Ovary (tissue), 9 donors: ENCODE measurements around the gene MUC5AC. TPM values are rescaled to one million over a fixed set of nuclear protein-coding genes. Genes with fewer than 3 reads are reported as not detected.
"Not testable (repeated sequence)": the region's sequence is repeated elsewhere in the genome, so short reads cannot be mapped to it uniquely, and the experiment has no call there.

Experiments
- DNase-seq, 5 donors: peaks; one replicate each; pipeline ENCODE4 v3.0.0-alpha.2; 2019 to 2020
- H3K27ac ChIP-seq, 2 donors: fragments of 200-600 bp; one replicate each; pipeline versions ENCODE4 v1.5.1 to v1.8.0; 2019 to 2022
- H3K27me3 ChIP-seq: fragments of 200-600 bp; one replicate; pipeline ENCODE4 v1.8.0; 2022
- H3K36me3 ChIP-seq: fragments of 200-600 bp; sonication (generic); one replicate; pipeline ENCODE4 v1.5.1; 2019
- H3K4me1 ChIP-seq: one replicate; pipeline ENCODE4 v1.8.1; 2013; ENCODE audit warnings: mild to moderate bottlenecking, moderate library complexity; ENCODE audit not compliant: insufficient read depth
- H3K4me3 ChIP-seq: fragments of 200-600 bp; sonication (generic); one replicate; pipeline ENCODE4 v1.5.1; 2017
- H3K9me3 ChIP-seq, 2 donors: fragments of 200-600 bp in 1 of 2; sonication (generic) in 1 of 2; one replicate each; pipeline versions ENCODE4 v1.5.1 to v1.8.1; 2013 to 2019; ENCODE audit warnings: mild to moderate bottlenecking in 1 of 2, moderate library complexity in 1 of 2
- EP300 ChIP-seq: sonication (generic); formaldehyde crosslinking; IDR thresholded peaks from one replicate; pipeline ENCODE4 v1.6.1; 2017; ENCODE audit warnings: antibody characterized with exemption
- POLR2A ChIP-seq: fragments of 450-650 bp; IDR thresholded peaks from one replicate; pipeline ENCODE4 v1.6.1; 2017; ENCODE audit warnings: antibody characterized with exemption, mild to moderate bottlenecking, moderate library complexity
- WGBS, 3 donors: extraction: QIAGEN DNeasy Blood & Tissue Kit in 1 of 3; methylation state at CpG; one replicate each; pipeline versions ENCODE4 v1.1.5 to v1.1.7; 2013 to 2017; 5-methylcytosine and 5-hydroxymethylcytosine counted together
- intact Hi-C, 4 donors: fragments of 100-400 bp; cut with DNase I; formaldehyde crosslinking; loops; one replicate each; pipeline versions ENCODE4 v1.11.0 to v1.15.1; 2022 to 2023
- polyA plus RNA-seq, 2 donors: library from polyadenylated mRNA; stranded (reverse); fragments of 200-250 nt in 1 of 2; fragments of 350-450 nt in 1 of 2; fragmentation: Illumina TruSeq in 1 of 2; extraction: RNeasy Lipid Tissue Mini Kit (QIAGEN cat#74804) in 1 of 2; gene quantifications; one replicate each; pipeline ENCODE4 v1.2.3, GENCODE V29; 2013 to 2014
- total RNA-seq, 7 donors: library from RNA; depleted of rRNA in 2 of 7; stranded (reverse); fragments of >200 nt in 2 of 7; fragmentation: NEBNext Ultra II Directional in 3 of 7; extraction: Animal tissue kit (Norgen Biotek cat#: 25700) in 3 of 7; gene quantifications; one replicate each; pipeline versions ENCODE4 v1.1.0 to v1.2.4, GENCODE V29; 2016 to 2023
- TF ChIP-seq, protein P1 (sequence below), 3 donors: fragments of 450-650 bp in 2 of 3; fragments of 200-600 bp in 1 of 3; IDR thresholded peaks; one replicate each; pipeline versions ENCODE4 v1.5.1 to v1.8.0; 2016 to 2022; ENCODE audit warnings: antibody characterized with exemption in 3 of 3, mild to moderate bottlenecking in 1 of 3
- donor health status: DM: no; HTN: no; CAD: no; lungs with moderate emphysema.
- donor health status: DM: no; HTN: no; CAD: no.
- donor health status: Bipolar disorder and iron deficiency.
- donor health status: DM: yes; HTN: yes; CAD: no.
- donor health status: DM: no; HTN: no; CAD: no.
- donor health status: DM: yes; HTN: yes; CAD: no.

MUC5AC gene
- total and polyA plus RNA-seq, 9 donors: 0.03 TPM; not detected in 8

DNA sequence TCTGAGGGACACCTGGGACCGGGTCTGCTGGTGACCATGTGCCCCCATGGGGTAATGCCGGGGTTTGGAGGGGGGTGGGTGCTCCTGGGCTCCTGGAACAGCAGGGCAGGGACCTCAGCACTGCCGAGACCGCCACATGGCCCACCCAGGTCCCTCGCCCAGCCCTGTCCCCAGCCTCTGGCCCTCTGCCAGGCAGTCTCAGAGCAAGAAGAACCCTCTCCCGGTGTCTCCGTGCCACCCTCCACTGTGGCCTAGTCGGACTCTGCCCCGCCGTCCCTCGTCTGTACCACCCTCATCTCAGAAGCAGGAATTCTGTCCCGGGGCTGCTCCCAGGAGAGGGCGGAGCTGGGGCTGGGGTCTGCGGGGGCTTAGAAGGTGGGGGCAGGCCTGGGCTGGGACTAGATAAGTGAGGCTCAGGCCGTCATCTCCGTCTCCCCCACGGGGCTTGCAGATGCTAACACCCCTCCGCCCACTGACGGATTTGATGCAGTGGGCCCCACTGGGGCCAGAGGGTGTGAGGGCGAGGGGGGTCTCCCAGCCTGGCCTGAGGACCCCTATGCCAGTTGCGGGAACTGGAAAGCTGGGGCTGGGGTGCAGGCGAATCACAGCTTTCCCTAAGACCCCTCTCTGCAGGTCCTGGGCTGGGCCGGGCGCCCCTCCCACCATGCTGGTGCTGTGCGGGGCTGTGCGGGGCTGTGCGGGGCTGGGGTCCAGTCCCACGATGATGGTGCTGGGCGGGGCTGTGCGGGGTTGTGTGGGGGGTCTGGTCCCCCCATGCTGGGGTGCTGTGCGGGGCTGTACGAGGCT, 1.1 kb downstream of the MUC5AC start:
- Histone ChIP-seq H3K9me3 (no peaks in the 10 kb centered on the region), H3K27ac (no peak overlapping the region), H3K4me3 (no peak overlapping the region), H3K27me3 (no peaks in the 10 kb centered on the region), H3K36me3 (no peaks in the 10 kb centered on the region), H3K4me1 (no peaks in the 10 kb centered on the region)
- no peak for TF ChIP-seq POLR2A
- no peak for TF ChIP-seq EP300
- TF ChIP-seq, protein P1, sequence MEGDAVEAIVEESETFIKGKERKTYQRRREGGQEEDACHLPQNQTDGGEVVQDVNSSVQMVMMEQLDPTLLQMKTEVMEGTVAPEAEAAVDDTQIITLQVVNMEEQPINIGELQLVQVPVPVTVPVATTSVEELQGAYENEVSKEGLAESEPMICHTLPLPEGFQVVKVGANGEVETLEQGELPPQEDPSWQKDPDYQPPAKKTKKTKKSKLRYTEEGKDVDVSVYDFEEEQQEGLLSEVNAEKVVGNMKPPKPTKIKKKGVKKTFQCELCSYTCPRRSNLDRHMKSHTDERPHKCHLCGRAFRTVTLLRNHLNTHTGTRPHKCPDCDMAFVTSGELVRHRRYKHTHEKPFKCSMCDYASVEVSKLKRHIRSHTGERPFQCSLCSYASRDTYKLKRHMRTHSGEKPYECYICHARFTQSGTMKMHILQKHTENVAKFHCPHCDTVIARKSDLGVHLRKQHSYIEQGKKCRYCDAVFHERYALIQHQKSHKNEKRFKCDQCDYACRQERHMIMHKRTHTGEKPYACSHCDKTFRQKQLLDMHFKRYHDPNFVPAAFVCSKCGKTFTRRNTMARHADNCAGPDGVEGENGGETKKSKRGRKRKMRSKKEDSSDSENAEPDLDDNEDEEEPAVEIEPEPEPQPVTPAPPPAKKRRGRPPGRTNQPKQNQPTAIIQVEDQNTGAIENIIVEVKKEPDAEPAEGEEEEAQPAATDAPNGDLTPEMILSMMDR (IDR thresholded peaks at IDR 0.05): no peak
- intact Hi-C loops: no loop called here
- peak in 2 of 5 donors; percentile 8 to 13 for DNase-seq
- WGBS, 3 donors: 50 to 54% (median 52%) methylated on average over 27 to 32 of the region's 32 CpGs

GRCh38 chr11:1159488-1160220, 1.9 kb downstream of the MUC5AC start:
- H3K27me3 ChIP-seq, H3K27ac ChIP-seq, intact Hi-C loops, H3K36me3 ChIP-seq, H3K9me3 ChIP-seq, H3K4me3 ChIP-seq, H3K4me1 ChIP-seq: not testable (repeated sequence)
- 58 to 78% (median 77%) methylated on average over 3 to 24 of the region's 24 CpGs for WGBS, 3 donors
- peak in 1 of 5 donors; percentile 16 for DNase-seq

DNA sequence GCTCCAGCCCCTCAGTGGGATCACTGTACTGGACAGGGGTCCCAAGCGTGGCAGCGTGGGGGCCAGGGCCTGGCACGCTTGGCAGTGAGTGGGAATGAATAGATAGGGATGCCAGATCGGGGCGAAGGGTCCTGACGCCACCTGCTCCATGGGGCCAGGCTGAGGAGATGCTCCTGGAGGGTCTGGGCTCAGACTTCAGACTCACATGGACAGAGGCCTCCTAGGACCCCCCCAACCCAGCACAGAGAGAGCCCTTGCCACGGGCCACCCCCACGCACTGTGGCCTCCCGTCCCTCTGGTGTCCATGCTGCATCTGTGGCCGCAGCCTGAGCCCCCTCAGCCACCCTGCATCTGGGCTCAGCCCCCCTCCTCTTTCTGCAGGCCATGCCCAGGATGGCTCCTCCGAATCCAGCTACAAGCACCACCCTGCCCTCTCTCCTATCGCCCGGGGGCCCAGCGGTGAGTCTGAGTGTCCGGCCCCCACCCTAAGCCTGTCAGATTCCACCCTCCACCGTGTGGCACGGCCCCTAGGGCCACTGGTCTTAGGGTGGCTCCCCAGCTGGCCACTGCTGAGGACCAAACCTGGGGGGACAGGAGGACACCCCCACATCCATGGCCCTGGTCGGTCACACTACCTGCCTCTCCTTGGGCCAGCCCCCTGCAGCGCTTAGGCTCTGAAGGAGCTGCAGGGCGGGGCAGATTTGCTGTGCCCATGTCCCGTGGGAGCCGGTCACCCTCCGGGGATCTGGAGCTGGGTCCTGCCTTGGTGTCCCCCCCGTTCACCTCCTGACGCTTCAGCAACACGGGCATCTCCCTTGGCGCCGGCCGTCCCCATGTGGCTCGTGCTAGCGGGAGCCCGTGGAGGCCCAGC, 2.7 kb downstream of the MUC5AC start:
- H3K4me3 ChIP-seq: no peak overlapping the region
- H3K36me3 ChIP-seq: no peaks in the 10 kb centered on the region
- H3K9me3 ChIP-seq: no peaks in the 10 kb centered on the region
- TF ChIP-seq, protein P1 (IDR thresholded peaks at IDR 0.05): no peak
- TF ChIP-seq EP300 (no peak), POLR2A (no peak)
- 81 to 84% (median 83%) methylated on average over 23 to 32 of the region's 32 CpGs for WGBS, 3 donors
- no peaks in the 10 kb centered on the region for H3K4me1 ChIP-seq
- H3K27me3 ChIP-seq: no peaks in the 10 kb centered on the region
- intact Hi-C loops: no loop called here
- no peak overlapping the region for H3K27ac ChIP-seq
- peak in 1 of 5 donors; percentile 26 for DNase-seq

DNA sequence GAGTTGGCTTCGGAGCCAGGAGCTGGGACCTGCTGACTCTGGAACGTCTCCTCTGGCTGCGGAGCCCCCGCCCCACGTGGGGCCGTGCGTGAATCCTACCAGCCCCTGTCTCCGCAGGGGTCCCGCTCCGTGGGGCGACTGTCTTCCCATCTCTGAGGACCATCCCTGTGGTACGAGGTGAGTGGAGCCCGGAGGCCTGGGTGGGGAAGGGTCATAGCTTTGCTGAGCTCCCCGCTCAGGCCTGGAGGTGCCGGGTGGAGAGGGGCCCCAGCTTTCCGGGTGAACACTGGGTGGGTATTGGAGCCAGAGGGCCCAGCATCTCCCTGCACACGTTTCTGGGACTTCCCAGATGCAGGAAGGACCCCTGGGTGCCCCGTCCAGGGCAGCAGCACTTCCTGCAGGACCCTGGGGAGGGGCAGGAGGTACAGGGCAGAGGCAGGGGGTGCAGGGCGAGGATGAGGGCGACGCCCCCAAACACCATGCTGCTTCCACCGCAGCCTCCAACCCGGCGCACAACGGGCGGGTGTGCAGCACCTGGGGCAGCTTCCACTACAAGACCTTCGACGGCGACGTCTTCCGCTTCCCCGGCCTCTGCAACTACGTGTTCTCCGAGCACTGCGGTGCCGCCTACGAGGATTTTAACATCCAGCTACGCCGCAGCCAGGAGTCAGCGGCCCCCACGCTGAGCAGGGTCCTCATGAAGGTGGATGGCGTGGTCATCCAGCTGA, 3.8 kb downstream of the MUC5AC start:
- H3K4me1 ChIP-seq: no peaks in the 10 kb centered on the region
- no peaks in the 10 kb centered on the region for H3K27me3 ChIP-seq
- H3K36me3 ChIP-seq: no peaks in the 10 kb centered on the region
- H3K4me3 ChIP-seq: no peak overlapping the region
- no peaks in the 10 kb centered on the region for H3K9me3 ChIP-seq
- intact Hi-C loops: no loop called here
- peak in 2 of 5 donors; percentile 7 to 25 for DNase-seq
- TF ChIP-seq EP300 (no peak), POLR2A (no peak)
- TF ChIP-seq, protein P1 (IDR thresholded peaks at IDR 0.05): no peak
- H3K27ac ChIP-seq: no peak overlapping the region
- 75 to 78% (median 76%) methylated on average over 42 of the region's 42 CpGs for WGBS, 3 donors
